ENCODE data around the gene ZNF280A. TPM values are rescaled to one million over a fixed set of nuclear protein-coding genes. Genes with fewer than 3 reads are reported as not detected.
"Not testable (repeated sequence)": the region's sequence is repeated elsewhere in the genome, so short reads cannot be mapped to it uniquely, and the experiment has no call there.

The ZNF280A gene
- total RNA-seq, 1 donor from 2014 or later = under 0.01 TPM

DNA sequence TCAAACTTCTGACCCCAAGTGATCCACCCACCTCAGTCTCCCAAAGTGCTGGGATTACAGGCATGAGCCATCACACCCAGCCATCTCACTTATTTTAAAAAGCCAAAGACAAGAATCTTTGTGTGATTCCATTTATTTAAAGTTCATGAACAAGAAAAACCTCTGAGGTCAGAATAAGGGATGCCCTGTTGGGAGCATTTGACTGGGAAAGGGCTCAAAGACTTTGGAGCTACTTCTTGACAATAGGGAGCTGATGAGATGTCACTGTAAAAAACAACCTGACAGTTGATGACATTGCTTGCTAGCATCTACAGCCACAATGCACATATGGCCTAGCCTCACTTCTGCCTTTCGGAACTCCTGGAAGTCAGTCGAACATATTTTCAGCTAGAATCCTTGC lies 6.5 kb downstream of the ZNF280A start:
- DNase-seq (ENCODE audit: low read depth in 2 of 2) = no peak

DNA sequence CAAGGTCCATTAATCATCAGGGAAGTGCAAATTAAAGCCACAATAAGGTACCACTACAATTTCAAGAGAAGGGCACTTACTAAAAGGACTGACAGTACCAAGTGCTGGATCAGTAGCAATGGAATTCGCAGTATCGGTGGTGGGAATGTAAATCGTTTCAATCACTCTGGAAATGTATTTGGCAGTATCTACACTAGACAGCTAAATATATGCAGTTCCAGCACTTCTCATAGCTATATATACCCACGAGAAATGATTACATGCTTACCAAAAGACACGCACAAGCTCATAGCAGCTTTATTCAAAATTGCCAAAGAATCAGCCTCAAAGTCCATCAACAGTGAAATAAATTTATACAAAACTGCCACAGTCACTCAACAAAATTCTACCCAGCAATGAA lies 7.1 kb downstream of the ZNF280A start:
- no peak for DNase-seq (ENCODE audit: low read depth in 2 of 2)

DNA sequence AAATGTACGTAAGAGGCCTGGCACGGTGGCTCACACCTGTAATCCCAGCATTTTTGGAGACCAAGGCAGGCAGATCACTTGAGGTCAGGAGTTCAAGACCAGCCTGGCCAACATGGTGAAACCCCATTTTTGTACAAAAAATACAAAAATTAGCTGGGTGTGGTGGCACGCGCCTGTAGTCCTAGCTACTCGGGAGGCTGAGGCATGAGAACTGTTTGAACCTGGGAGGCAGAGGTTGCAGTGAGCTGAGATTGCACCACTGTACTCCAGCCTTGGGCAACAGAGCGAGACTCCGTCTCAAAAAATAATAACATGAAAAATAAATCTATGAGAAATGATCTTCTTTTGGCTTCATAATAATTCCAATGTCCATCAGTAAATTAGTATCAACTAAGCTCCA lies 9.2 kb downstream of the ZNF280A start:
- DNase-seq (ENCODE audit: low read depth in 2 of 2) = not testable (repeated sequence)

DNA sequence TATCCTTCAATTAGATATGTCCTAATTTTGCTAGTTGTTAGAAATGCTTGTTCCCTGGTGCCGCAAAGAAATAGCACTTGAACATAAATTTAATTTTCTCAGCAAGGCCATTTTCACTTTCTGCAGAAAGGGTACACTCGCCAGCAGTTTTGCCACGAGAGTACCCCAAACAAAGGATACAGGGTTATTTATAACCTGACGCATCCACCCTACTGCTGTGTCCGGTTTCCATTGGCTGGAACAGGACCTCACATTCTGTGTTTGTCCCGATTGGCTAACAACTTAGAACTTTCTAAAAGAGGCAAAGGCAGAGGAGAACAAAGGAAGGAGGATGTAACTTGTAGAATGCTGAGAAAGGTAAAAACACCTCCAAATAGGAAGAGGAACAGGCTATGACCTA lies 10.2 kb downstream of the ZNF280A start:
- DNase-seq (ENCODE audit: low read depth in 2 of 2) = not testable (repeated sequence)

DNA sequence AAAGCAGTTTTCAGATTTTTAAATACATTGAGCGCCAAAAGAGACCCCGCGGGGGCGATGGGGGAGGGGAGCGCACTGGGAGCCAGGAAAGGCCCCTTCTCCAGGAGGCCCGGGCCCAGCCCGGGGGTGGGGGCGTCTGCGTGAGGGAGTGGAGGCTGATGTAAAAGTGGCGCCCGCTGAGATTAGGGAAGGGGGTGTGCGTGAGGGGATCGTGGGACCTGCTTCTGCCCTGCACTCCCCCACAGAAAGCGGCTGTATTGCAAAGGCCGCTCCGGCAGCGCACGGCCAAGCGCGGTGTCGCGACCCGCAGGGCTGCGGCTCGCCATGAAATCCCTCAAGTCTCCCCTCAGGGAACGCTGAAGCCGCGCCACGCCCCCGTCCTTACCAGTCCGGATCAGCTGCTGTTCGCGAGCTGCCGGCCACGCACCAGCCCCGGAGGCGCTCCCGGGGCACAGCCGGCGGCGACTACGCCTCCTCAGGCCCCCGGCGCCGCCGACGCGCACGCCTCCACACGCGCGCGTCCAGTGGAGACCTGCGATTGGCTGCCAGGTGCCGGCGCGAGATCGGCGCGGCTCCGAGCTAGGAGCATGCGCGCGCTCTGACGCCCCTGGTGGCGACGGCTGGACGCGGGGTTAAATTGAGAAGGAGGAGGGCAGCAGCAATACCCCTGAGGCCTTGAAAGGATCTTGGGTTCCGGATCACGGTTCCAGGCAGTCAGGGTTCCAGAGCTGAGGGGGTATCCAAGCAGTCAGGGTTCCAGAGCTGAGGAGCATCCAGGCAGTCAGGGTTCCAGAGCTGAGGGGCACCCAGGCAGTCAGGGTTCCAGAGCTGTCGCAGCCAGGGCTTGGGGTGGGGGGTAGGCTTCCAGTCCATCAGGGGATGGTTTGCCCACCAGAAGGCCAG lies 11.5 kb downstream of the ZNF280A start, which contains the start of gene ZNF280B:
ZNF280B (minus strand) TSS at position 469 of the 903 bp plus-strand sequence. CDS start 19,344 bp downstream, outside the sequence.
- DNase-seq (ENCODE audit: low read depth in 2 of 2) = peak; percentile 51 to 90

DNA sequence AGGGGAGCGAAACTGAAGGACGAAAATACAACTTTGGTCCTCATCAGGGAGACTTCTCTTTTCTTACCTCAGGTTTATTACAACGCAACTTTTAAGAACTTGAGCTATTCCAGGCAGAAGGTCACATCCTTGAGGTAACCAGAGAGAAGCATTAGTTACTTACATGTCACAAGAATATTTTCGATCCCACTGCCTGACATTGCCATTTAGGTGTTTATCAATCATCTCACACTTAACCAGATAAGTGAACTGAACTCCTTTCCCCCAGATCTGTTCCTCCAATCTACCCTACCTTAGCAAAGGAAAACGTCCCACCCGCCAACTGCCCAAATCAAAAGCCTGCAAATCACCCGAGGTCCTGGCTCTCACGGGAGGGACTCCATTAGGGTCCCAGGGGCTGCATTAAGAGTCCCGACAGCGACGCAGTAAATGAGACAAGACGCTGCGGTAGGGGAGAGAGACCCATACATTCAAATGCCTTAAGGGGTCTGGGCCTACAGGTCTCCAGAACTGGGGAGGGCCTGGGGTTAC lies 12.3 kb downstream of the ZNF280A start:
- peak in 1 of 2 donors; percentile 2 for DNase-seq (ENCODE audit: low read depth in 2 of 2)

DNA sequence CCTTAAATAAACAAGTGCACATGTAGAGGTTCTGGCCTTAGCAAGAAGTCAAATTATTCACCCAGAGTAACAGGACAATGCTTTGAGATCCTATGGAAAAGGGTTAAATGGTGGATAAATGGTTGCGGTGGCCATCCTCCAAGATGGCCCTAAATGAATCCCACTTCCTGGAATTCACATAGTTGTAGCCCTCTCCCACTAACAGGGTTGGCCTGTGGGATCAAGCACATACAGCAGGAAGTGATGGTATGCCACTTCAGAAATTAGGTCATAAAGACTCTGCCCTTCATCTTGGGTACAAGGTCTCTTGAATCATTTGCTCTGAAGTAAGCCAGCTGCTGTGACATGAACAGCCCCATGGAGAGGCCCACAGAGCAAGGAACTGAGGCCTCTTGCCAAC lies 13.3 kb downstream of the ZNF280A start:
- DNase-seq (ENCODE audit: low read depth in 2 of 2) = no peak

DNA sequence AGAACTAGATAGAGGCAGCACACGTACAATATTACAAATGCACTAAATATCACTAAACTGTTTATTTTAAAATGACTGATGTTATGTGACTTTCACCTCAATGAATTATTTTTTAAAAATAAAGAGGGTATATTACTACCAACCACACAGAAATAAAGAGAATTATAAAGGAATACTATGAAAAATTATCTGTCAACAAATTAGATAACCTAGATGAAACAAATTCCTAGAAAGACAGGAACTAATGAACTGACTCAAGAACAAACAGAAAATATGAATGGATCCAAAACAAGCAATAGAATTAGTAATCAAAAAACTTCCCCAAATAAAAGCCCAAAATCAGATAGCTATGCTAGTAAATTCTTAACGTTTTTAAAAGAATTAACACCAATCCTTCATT lies 21.8 kb downstream of the ZNF280A start:
- no peak for DNase-seq (ENCODE audit: low read depth in 2 of 2)

DNA sequence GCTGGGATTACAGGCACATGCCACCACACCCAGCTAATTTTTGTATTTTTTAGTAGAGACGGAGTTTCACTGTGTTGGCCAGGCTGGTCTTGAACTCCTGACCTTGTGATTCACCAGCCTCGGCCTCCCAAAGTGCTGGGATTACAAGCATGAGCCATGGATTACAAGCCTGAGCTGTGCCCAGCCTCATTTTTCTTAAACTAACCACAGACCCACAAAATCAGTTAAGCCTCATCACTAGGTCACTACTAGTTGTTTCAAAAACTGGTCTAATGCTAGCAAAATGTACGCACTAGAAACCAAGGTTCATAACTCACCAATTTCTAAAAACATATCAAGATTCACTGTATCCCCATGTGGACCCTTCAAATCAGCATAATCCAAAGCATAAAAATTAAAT lies 28.5 kb downstream of the ZNF280A start:
- DNase-seq (ENCODE audit: low read depth in 2 of 2) = not testable (repeated sequence)

DNA sequence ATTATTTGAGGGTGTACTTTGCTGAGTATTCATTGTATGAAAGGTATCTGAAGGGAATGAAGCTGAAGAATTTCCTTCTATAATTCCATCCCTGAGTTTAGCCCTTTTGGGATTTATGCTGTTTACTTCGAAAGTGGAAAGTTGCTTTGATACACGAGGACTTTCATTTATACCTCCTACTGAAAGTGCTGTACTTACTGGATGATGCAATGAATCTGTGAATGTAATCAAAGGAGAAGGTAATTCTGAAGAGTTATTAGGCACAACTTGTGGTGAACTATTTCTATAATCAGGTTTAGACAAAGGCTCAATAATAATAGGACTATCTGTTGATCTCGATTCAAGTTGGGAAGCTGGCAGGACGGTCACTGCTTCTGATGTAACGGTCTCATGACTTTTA lies 31.3 kb downstream of the ZNF280A start:
- DNase-seq (ENCODE audit: low read depth in 2 of 2) = no peak

DNA sequence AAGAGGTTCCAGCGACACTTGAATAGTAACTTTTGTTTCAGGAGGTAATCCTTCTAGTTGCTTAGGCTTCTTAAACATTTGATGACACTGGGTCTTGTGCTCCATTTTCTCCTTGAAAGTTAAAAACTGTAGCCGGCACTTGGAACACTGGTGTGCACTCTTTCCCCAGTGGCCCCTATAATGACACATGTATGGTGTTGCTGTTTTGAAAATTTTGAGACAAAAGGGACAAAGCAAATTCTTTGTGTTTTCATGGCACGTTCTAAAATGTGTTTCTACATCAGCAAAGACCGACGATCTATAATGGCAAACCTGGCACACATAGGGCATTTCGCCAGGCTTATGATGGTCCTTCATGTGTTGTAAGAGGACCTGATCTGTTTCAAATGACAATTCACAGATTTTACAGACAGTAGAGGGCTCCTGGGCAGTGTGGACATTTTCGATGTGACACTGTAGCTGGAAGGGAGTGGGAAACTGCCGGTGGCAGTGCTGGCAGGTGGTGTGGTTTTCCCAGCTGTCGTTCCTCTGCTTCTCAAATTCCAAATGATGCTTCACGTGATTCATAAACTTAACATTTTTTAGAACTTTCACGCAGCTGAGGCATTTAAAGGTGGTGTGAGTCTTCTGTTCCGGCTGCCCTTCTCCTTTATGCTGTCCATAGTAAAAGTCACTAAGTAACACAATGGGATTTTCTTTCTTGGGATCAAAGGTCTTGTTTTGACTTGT lies 32.0 kb downstream of the ZNF280A start:
- DNase-seq (ENCODE audit: low read depth in 2 of 2) = no peak

DNA sequence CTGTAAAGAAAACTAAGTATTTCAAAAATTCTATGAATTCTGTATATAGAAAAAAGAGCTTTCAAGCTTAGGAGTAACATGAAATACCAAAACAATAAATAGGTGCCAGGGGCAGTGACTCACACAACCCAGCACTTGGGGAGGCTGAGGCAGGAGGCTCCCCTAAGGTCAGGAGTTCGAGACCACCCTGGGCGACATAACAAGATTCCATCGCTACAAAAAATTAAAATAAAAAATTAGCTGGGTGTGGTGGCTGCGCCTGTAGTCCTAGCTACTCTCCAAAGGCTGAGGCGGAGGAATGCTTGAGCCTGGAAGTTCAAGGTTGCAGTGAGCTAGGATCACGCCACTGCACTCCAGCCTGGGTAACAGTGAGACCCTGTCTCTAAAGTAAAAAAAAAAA lies 33.0 kb downstream of the ZNF280A start:
- DNase-seq (ENCODE audit: low read depth in 2 of 2) = no peak

DNA sequence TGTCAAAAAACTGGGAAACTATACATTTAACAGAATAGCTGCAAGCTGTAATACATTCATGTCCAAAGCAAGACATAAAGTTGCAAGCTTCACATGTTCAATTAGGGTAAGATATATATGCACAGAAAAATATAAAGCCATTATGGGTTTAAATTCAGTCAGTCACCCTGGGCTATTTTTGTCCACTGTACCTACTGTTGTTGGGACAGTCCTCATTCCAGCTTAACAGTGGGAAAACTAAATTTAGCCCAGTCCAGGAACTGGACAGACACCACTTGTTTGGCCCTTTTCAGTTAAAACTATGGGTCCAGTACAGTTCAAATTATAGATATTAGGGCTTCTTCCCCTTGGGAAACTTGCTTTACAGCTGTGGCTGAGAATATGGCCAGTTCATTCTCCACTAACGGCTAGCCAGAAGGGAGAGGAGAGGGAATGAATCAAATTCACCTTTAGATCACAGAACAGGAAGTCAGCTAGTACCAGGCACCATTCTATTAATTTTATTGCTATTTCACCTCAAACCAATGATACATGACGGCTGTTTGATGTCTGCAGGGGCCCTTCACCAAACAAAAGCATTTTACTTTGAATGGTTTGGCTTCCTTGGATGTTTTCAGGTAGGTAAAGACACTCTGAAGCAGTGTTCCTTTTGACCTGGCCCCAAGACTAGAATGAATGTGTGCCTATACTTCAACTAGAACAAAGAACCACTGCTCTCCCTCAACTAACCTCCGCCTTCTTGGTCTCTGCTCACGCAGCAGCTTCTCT lies 33.8 kb downstream of the ZNF280A start:
- DNase-seq (ENCODE audit: low read depth in 2 of 2) = no peak

DNA sequence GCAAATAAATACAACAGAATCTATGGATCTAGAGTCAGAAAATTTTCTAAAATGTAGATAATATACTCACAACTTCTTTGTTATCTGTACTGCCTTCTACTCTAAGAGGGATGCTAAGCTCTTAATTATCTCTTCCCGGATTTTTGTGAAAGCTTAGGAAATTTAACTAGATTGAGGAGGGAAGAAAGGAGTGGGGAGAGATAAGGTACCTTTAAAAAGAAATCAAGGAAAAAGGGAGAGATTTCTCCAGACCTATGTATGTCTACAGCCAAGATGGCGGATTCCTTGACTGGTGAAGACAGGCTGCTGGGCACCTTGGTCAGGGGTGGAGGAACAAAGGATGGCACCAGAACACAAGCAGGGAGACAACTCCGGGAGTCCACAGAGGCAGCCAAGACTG lies 34.5 kb downstream of the ZNF280A start:
- no peak for DNase-seq (ENCODE audit: low read depth in 2 of 2)

DNA sequence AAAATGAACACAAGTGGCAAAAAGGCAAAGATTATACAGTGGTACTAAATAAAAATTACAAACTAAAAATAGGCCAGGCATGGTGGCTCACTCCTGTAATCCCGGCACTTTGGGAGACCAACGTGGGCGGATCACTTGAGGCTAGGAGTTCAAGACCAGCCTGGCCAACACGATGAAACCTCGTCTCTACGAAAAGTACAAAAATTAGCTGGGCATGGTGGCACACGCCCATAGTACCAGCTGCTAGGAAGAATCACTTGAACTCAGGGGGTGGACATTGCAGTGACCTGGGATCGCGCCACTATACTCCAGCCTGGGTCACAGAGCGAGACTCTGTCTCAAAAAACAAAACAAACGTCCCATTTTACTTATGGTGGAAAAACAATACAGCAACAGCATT lies 36.0 kb downstream of the ZNF280A start:
- no peak for DNase-seq (ENCODE audit: low read depth in 2 of 2)

DNA sequence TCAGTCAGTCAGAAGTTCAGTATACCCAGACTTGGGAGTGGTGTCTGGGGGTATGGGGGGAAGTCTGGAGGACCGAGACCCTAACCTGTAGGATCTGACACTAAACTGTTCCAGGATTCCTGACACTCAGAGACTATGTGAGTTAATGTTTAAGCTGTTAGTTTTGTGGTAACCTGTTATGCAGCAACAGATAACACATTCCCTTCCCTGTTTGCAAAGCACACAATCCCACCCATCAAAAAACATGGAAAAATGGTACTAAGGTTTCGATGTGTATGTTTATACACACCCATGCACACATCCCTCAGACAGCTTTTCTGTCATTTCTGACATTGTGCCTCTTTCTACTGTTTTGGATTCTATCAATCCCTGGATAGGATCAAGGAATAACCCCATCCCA lies 39.1 kb downstream of the ZNF280A start:
- no peak for DNase-seq (ENCODE audit: low read depth in 2 of 2)

DNA sequence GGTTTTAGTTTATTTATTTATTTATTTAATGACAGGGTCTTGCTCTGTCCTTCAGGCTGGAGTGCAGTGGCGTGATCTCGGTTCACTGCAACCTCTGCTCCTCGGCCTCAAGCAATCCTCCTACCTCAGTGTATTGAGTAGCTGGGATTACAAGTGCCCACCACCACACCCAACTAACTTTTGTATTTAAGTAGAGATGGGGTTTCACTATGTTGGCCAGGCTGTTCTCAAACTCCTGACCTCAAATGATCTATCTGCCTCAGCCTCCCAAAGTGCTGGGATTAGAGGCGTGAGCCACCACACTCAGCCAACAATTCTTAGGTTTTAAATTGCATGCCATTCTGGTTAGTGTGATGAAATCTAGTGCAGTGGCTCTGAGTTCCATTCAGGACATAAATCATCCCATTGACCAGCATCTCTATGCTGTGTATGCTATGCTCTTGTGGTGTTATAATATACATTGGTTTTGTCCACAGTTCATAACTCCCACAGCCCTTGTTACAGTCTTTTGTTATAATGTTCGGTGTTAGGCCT lies 40.0 kb downstream of the ZNF280A start:
- DNase-seq (ENCODE audit: low read depth in 2 of 2) = no peak

DNA sequence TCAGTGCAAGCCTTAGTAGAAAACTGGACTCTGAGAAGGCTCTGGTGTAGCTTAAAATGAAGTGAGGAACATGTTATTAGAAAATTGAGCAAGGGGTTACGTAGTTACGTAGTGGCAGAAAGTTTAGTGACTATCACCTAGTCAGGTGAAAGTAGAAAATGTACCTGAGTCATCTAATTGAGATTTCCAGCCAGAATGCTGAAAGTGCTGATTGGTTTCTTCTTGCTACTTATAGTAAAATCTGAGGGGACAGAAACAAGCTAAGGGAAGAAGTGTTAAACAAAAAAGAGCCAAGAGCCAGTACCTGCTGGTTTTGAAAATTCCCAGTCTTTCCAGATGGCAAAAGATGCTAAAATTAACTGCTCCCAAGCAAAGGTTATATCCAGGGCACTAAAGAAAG lies 41.0 kb downstream of the ZNF280A start:
- DNase-seq (ENCODE audit: low read depth in 2 of 2) = no peak

DNA sequence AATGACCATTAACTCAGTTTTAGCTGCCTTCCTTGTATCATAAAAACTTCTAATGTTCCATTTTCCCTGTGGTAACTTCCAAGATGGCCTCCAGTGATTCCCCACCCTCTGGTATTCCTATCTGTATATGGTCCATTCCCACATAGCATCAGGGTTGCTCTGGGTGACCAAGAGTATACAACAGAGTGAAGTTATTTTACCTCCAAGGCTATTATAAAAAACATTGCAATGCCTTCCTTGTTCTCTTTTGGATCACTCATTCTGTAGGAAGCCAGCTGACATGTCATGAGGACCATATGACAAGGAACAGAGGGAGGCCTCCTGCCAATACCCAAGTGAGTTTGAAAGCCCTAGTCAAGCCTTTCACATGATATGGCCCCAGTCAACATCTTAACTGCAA lies 41.6 kb downstream of the ZNF280A start:
- no peak for DNase-seq (ENCODE audit: low read depth in 2 of 2)

DNA sequence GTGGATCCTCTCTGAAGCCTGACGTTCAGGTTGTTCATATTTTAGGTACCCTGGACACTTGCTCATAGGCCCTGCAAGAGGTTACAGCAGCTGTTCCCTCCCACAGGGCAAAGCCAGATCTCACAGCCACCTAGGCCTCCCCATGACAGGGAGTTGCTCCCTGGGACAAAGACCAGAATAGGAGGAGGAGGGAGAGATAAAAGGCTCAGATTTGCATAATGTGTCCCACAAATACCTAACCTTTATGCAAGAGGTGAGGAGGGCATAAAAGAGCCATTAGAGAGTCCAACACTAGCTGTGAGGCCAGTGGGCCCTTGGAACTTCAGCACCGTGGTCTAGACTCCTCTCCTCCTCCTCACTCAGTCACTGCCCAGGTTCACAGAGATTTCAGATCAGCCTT lies 45.3 kb downstream of the ZNF280A start:
- DNase-seq (ENCODE audit: low read depth in 2 of 2) = no peak

DNA sequence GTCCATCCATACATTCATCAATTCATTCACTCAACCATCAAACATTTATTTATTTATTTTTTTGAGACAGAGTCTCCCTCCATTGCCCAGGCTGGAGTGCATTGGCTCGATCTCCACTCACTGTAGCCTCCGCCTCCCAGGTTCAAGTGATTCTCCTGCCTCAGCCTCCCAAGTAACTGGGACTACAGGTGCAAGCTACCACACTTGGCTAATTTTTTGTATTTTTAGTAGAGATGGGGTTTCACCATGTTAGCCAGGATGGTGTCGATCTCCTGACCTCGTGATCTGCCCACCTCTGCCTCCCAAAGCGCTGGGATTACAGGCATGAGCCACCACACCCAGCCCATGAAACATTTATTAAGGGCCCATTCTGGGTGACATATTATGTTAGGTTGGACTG lies 49.0 kb downstream of the ZNF280A start:
- not testable (repeated sequence) for DNase-seq (ENCODE audit: low read depth in 2 of 2)

Measured in dermis microvascular lymphatic vessel endothelial cell (primary cell).